HEK293T (cell line): ENCODE results near the gene SEC11A.

ENCODE experiments used
- CTCF ChIA-PET: fragments of 350-600 bp; formaldehyde crosslinking; extraction: SDS; loops from one replicate; lab custom pipeline; 2021; ENCODE audit warnings: antibody characterized with exemption, inconsistent platforms; lab: Yijun Ruan, JAX
- POLR2A ChIA-PET: fragments of 350-600 bp; formaldehyde crosslinking; extraction: SDS; loops from one replicate; lab custom pipeline; 2020; ENCODE audit warnings: antibody characterized with exemption, inconsistent platforms; lab: Yijun Ruan, JAX
- DNase-seq: peaks from one replicate; pipeline ENCODE4 v3.0.0; 2012; ENCODE audit warnings: mixed read lengths; ENCODE audit errors: extremely low spot score
- ARNT ChIP-seq: fragments of 450-650 bp; IDR thresholded peaks from 2 replicates; pipeline ENCODE4 v1.6.1; 2017; ENCODE audit warnings: mild to moderate bottlenecking
- CTBP1 ChIP-seq: fragments of 450-650 bp; IDR thresholded peaks from 2 replicates; pipeline ENCODE4 v1.6.1; 2016; ENCODE audit warnings: borderline replicate concordance
- FOXK2 ChIP-seq: fragments of 450-650 bp; IDR thresholded peaks from 2 replicates; pipeline ENCODE4 v1.6.1; 2016; ENCODE audit warnings: mild to moderate bottlenecking
- L3MBTL2 ChIP-seq: fragments of 450-650 bp; conservative IDR thresholded peaks from 2 replicates; pipeline ENCODE4 v1.6.1; 2016; ENCODE audit warnings: mild to moderate bottlenecking
- LEF1 ChIP-seq: fragments of 450-650 bp; IDR thresholded peaks from 2 replicates; pipeline ENCODE4 v1.6.1; 2017; ENCODE audit warnings: mild to moderate bottlenecking, borderline replicate concordance
- NFRKB ChIP-seq: fragments of 450-650 bp; IDR thresholded peaks from 2 replicates; pipeline ENCODE4 v1.6.1; 2016; ENCODE audit warnings: mild to moderate bottlenecking, moderate library complexity
- SP1 ChIP-seq: fragments of 450-650 bp; IDR thresholded peaks from 2 replicates; pipeline ENCODE4 v1.6.1; 2017
- SUZ12 ChIP-seq: fragments of 450-650 bp; IDR thresholded peaks from 2 replicates; pipeline ENCODE4 v1.6.1; 2016; ENCODE audit warnings: mild to moderate bottlenecking
- TARDBP ChIP-seq: fragments of 450-650 bp; IDR thresholded peaks from 2 replicates; pipeline ENCODE4 v1.6.1; 2016

The SEC11A gene

DNA sequence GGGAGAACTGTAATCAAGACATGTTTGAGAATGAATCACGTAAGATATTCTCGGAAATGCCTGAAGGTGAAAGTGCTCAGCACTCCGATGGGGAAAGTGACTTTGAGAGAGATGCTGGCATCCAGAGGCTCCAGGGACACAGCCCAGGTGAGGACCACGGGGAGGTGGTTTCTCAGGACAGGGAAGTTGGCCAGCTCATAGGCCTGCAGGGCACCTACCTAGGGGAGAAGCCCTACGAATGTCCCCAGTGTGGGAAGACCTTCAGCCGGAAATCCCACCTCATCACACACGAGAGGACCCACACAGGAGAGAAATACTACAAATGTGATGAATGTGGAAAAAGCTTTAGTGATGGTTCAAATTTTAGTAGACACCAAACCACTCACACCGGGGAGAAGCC, 95.3 kb downstream of the SEC11A start:
- no peak for DNase-seq
- no peak for TF ChIP-seq LEF1
- no peak for TF ChIP-seq ARNT
- TF ChIP-seq TARDBP: no peak
- no peak for TF ChIP-seq SP1
- no peak for TF ChIP-seq NFRKB
- TF ChIP-seq SUZ12: no peak
- TF ChIP-seq L3MBTL2: no peak
- TF ChIP-seq FOXK2: no peak
- TF ChIP-seq CTBP1: no peak
- POLR2A ChIA-PET: interaction anchor here (1.4 kb wide), 1 partner anchor 11 kb away, joined by 9 read pairs; no protein-coding TSS in a partner anchor
- CTCF ChIA-PET: interaction anchor here (1.4 kb wide), 1 partner anchor 22 kb away, joined by 5 read pairs; no protein-coding TSS in a partner anchor
